SK-N-SH (cell line): ENCODE measurements around the gene GUF1.

Experiments
- CTCF ChIP-seq: fragments of 200-600 bp; sonication (generic); IDR thresholded peaks from 2 replicates; pipeline ENCODE4 v1.6.1; 2017; ENCODE audit warnings: antibody characterized with exemption, mild to moderate bottlenecking, moderate library complexity
- EP300 ChIP-seq, 2 experiments: IDR thresholded peaks; 2 replicates each; pipeline versions ENCODE4 v1.4.0 to v1.6.1; 2012; ENCODE audit warnings: borderline replicate concordance in 1 of 2, low read depth in 1 of 2, low read length in 1 of 2
- FOXJ3 ChIP-seq: sonication (generic); formaldehyde crosslinking; IDR thresholded peaks from 2 replicates; pipeline ENCODE4 v1.5.1; 2020; ENCODE audit warnings: mild to moderate bottlenecking, missing genetic modification reagents
- MXI1 ChIP-seq: IDR thresholded peaks from 2 replicates; pipeline ENCODE4 v1.6.1; 2012; ENCODE audit warnings: mild to moderate bottlenecking, low read depth, low read length, improper control_type of control experiment
- POLR2AphosphoS5 ChIP-seq: IDR thresholded peaks from 2 replicates; pipeline ENCODE4 v1.6.1; 2012; ENCODE audit warnings: low read depth, low read length

DNA sequence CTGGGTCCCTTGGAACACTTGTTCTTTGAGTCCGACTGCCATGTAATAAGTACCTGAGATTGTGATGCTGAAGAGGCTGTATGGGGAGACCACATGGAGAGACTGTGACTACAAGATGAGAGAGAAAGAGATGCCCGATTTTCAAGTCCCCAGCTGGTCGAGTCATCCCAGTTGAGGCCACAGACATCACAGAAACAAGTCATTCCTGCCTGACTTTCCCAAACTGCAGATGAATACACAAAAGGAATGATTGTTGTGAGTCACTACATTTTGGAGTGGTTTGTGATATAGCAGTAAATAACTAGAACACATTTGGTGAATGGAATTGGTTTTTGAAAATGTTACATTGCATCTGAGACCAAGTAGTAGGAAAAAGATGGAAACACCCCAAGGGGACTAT, 17.8 kb upstream of the GUF1 start:
- TF ChIP-seq FOXJ3 (no peak), CTCF (no peak), POLR2AphosphoS5 (no peak), EP300 (IDR thresholded peaks at IDR 0.05; ENCODE audit: borderline replicate concordance in 1 of 2, low read depth in 1 of 2, low read length in 1 of 2) (no peak), MXI1 (no peak)
